Mucosa of descending colon (tissue), 3 donors: ENCODE results near the gene NACC2. TPM values are rescaled to one million over a fixed set of nuclear protein-coding genes. Genes with fewer than 3 reads are reported as not detected.

ENCODE experiments used
- ATAC-seq: fragments of 200-7000 bp; cut with Tn5 transposase; one replicate; pipeline ENCODE4 v1.9.1; 2020; ENCODE audit warnings: mild to moderate bottlenecking, moderate library complexity
- DNase-seq, 3 donors: peaks; one replicate each; pipeline ENCODE4 v3.0.0-alpha.2; 2020
- H3K36me3 ChIP-seq: fragments of 200-600 bp; one replicate; pipeline ENCODE4 v1.8.0; 2021; ENCODE audit warnings: low read depth, mild to moderate bottlenecking
- H3K4me1 ChIP-seq: fragments of 200-600 bp; one replicate; pipeline ENCODE4 v1.8.0; 2021; ENCODE audit warnings: low read depth, mild to moderate bottlenecking
- H3K4me3 ChIP-seq: fragments of 200-600 bp; one replicate; pipeline ENCODE4 v1.8.0; 2021; ENCODE audit warnings: mild to moderate bottlenecking
- H3K9me3 ChIP-seq: fragments of 200-600 bp; one replicate; pipeline ENCODE4 v1.8.0; 2021; ENCODE audit warnings: mild to moderate bottlenecking
- CTCF ChIP-seq: fragments of 200-600 bp; IDR thresholded peaks from one replicate; pipeline ENCODE4 v1.8.0; 2022; ENCODE audit warnings: antibody characterized with exemption, mild to moderate bottlenecking
- intact Hi-C, 2 donors: fragments of 100-400 bp; cut with DNase I in 1 of 2; cut with micrococcal nuclease in 1 of 2; formaldehyde crosslinking; loops; one replicate each; pipeline versions ENCODE4 v1.11.0 to v1.11.1; 2022; cut with DNase I, micrococcal nuclease
- total RNA-seq, 3 donors: library from RNA; stranded (reverse); fragmentation: NEBNext Ultra II Directional in 2 of 3; extraction: Animal tissue kit (Norgen Biotek cat#: 25700) in 2 of 3; gene quantifications; one replicate each; pipeline versions ENCODE4 v1.2.1 to v1.2.4, GENCODE V29; 2021 to 2023
- donor health status: DM: no; HTN: no; CAD: no; lungs with moderate emphysema.
- donor health status: DM: no; HTN: no; CAD: no.
- donor health status: DM: no; HTN: yes; CAD: no.

Gene NACC2
- total RNA-seq, 3 donors from 2014 or later: 15.9 to 81.3 (median 22.1) TPM

GRCh38 chr9:136093995-136094881 is 851 bp downstream of the NACC2 start:
- ATAC-seq (peak; percentile 52), DNase-seq (peak; percentile 66 to 83 (median 77))
- TF ChIP-seq CTCF: no peak
- Histone ChIP-seq H3K4me3 (peak overlapping the region; percentile 72), H3K4me1 (peaks cover 16% of the 10 kb centered on the region), H3K9me3 (no peaks in the 10 kb centered on the region), H3K36me3 (no peaks in the 10 kb centered on the region)
- intact Hi-C loops: loop anchor here in 1 of 2 donors (5.0 kb wide), 1 partner anchor 42 kb away; no protein-coding TSS in a partner anchor

DNA sequence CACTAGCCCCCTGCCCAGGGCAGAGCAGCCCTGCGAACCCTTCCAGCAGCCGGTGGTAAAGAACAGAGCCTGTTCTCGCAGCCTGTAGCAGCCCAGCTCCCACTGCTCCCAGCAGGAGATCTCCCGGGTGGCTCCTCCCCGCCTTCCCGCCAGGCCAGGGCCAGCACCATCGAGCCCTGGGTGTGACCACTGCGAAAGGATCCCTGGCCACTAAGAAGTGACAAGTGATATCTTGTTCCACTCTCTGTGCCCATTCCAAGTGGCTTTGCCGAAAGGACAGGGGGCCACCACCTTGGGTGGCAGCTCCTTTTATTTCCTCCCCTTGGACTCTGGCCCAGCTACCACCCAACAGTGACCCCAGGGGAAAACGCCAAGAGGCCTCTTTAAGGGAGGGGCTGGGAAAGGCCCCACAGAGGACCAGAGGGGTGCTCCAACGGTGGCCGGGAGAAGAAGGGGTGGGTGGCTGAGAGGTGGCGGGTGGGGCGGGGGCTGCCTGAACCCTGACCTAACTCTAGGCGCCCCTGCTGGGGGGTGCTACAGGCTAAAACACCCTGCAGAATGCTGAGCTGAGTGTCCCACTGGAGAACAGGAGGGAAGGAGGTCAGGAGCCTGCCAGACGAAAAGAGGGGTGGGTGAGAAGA is 1.6 kb downstream of the NACC2 start:
- DNase-seq (peak; percentile 53 to 63 (median 61)), ATAC-seq (peak; percentile 45)
- no peak overlapping the region for H3K4me3 ChIP-seq
- intact Hi-C loops: loop anchor here in 1 of 2 donors (5.0 kb wide), 1 partner anchor 41 kb away; no protein-coding TSS in a partner anchor
- H3K4me1 ChIP-seq: peaks cover 19% of the 10 kb centered on the region
- no peak for TF ChIP-seq CTCF
- no peaks in the 10 kb centered on the region for H3K36me3 ChIP-seq
- no peaks in the 10 kb centered on the region for H3K9me3 ChIP-seq

DNA sequence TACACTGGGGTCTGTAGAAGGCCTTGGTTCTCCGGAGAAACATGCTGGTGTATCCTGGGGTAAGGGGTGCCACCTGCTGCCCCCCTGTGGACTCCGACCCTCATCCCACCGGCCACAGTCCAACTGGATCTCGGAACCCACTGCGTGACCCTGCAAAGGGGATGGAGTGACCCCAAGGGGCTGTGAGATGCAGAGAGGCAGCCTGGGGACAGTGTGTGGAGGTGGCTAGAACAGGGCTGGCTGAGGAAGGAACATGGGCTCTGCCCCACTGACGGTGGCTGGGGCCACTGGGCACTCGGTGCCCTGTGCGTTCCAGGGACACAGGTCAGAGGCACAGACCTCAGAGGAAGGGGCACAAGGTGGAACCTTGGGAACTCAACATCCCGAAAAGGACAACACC is 2.3 kb downstream of the NACC2 start:
- DNase-seq: peak in 1 of 3 donors; percentile 38
- no peaks in the 10 kb centered on the region for H3K9me3 ChIP-seq
- no peak overlapping the region for H3K4me3 ChIP-seq
- ATAC-seq: no peak
- intact Hi-C loops: loop anchor here in 1 of 2 donors (5.0 kb wide), 1 partner anchor 40 kb away; no protein-coding TSS in a partner anchor
- H3K36me3 ChIP-seq: no peaks in the 10 kb centered on the region
- H3K4me1 ChIP-seq: peaks cover 19% of the 10 kb centered on the region
- TF ChIP-seq CTCF: no peak

- TF ChIP-seq CTCF: no peak
- peaks cover 19% of the 10 kb centered on the region for H3K4me1 ChIP-seq
- H3K36me3 ChIP-seq: no peaks in the 10 kb centered on the region
- H3K4me3 ChIP-seq: no peak overlapping the region
- DNase-seq (peak in 1 of 3 donors; percentile 29), ATAC-seq (no peak)
- intact Hi-C loops: loop anchor here in 1 of 2 donors (5.0 kb wide), 1 partner anchor 40 kb away; no protein-coding TSS in a partner anchor
- H3K9me3 ChIP-seq: no peaks in the 10 kb centered on the region
Observed at GRCh38 chr9:136092353-136092650, 2.8 kb downstream of the NACC2 start.

GRCh38 chr9:136091582-136092352 is 3.3 kb downstream of the NACC2 start:
- no peak overlapping the region for H3K4me3 ChIP-seq
- H3K4me1 ChIP-seq: peaks cover 19% of the 10 kb centered on the region
- peak in 1 of 3 donors; percentile 48 for DNase-seq
- TF ChIP-seq CTCF: no peak
- intact Hi-C loops: loop anchor here in 1 of 2 donors (5.0 kb wide), 1 partner anchor 39 kb away; no protein-coding TSS in a partner anchor
- no peaks in the 10 kb centered on the region for H3K36me3 ChIP-seq
- no peak for ATAC-seq
- no peaks in the 10 kb centered on the region for H3K9me3 ChIP-seq
